ENCODE data around the gene AJAP1. TPM values are rescaled to one million over a fixed set of nuclear protein-coding genes. Genes with fewer than 3 reads are reported as not detected.

AJAP1 gene
- total RNA-seq, 1 donor: under 0.01 TPM

DNA sequence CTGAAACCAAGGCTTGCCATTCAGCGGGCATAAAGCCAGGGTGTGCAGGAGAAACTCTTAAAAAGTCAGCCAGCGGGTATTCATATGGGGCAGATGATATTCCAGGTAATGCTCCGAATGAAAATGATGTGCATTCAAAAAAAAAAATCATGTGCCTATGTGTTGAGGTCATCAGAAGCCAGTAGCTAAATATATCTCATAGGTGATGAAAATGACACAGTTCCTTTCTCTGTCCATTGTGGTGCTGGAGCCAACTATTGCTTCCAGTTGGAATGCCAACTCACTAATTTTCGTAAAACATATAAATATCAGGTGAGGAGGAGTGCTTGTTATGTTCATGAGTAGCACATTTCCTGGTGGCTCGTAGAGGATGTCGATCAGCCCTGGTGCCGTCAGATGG, 23.2 kb downstream of the AJAP1 start:
- DNase-seq (ENCODE audit: low read depth): no peak
- H3K4me3 ChIP-seq (ENCODE audit: low read depth, low read length): no peak overlapping the region
- TF ChIP-seq, protein P1, sequence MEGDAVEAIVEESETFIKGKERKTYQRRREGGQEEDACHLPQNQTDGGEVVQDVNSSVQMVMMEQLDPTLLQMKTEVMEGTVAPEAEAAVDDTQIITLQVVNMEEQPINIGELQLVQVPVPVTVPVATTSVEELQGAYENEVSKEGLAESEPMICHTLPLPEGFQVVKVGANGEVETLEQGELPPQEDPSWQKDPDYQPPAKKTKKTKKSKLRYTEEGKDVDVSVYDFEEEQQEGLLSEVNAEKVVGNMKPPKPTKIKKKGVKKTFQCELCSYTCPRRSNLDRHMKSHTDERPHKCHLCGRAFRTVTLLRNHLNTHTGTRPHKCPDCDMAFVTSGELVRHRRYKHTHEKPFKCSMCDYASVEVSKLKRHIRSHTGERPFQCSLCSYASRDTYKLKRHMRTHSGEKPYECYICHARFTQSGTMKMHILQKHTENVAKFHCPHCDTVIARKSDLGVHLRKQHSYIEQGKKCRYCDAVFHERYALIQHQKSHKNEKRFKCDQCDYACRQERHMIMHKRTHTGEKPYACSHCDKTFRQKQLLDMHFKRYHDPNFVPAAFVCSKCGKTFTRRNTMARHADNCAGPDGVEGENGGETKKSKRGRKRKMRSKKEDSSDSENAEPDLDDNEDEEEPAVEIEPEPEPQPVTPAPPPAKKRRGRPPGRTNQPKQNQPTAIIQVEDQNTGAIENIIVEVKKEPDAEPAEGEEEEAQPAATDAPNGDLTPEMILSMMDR (IDR thresholded peaks at IDR 0.05; ENCODE audit: insufficient read depth, low read length): no peak

DNA sequence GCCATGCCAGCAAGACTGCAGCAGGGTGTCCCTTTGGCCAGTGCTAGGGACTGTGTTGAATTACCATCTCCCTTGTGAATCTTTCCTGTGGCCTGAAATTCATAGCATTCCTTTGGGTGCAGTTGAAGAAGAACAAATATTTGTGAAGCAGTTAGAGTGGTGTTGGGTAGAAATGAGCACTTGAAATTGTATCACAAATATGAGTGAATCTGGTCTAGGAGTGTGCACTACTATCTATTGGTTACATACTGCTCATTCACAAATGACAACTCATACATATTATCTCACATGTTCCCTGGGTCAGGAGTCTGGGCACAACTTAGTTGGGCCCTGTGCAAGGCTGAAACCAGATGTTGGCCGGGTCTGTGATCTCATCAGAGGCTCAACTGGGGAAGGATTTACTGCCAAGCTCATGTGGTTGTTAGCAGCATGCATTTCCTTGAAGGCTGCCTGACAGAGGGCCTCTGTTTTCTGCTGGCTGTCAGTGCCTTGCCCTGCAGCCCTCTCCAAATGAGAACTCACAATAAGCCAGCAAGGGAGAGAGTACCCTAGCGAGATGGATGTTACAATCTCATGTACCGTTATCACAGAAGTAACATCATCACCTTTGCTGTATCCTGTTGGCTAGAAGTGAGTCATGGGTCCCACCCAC, 23.8 kb downstream of the AJAP1 start:
- TF ChIP-seq, protein P1 (IDR thresholded peaks at IDR 0.05; ENCODE audit: insufficient read depth, low read length): no peak
- no peak for DNase-seq (ENCODE audit: low read depth)
- no peak overlapping the region for H3K4me3 ChIP-seq (ENCODE audit: low read depth, low read length)

DNA sequence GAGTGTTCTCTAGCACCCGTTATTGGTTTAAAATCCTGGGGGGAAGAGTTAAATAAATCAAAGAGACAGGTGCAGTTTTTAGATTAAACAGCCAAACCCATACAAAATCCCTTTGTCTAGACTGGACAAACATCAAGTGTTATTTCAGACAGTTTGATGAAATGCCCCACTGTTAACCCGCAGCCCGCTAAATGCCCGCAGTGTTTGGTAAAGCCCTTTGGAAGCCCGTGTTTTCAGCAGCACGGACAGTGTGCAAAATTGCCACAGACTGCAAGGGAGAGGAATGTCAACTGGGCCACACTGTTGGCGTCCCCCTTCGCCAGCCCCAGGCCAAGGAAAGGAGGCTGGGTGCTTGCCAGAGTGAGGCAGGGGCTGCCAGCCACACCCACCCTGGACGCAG, 26.6 kb downstream of the AJAP1 start:
- DNase-seq (ENCODE audit: low read depth): no peak
- TF ChIP-seq, protein P1 (IDR thresholded peaks at IDR 0.05; ENCODE audit: insufficient read depth, low read length): no peak

DNA sequence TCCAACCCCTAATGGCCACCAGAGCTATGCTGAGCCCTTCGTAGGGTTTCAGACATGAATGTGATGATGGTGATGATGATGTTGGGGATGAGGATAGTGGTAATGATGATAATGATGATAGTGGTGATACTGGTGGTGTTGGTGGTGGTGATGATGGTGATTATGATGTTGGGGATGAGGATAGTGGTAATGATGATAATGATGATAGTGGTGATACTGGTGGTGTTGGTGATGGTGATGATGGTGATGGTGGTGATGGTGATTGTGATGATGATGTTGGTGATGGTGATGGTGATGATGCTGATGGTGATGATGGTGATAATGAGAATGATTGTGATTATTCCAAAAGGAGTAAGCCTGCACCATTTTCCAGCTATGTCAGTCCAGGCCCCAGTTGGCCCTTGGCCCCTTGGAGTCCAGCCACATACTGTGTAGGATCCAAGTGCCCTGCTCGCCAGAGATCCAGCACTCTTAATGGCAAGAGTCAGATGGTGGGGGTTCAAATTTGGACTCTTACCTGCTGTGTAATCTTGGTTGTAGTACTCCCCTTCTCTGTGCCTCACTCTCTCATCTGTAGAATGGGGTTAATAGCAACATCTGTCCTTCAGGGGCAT, 28.3 kb downstream of the AJAP1 start:
- TF ChIP-seq, protein P1 (IDR thresholded peaks at IDR 0.05; ENCODE audit: insufficient read depth, low read length): no peak
- H3K4me3 ChIP-seq (ENCODE audit: low read depth, low read length): no peak overlapping the region
- no peak for DNase-seq (ENCODE audit: low read depth)

More for the DNA sequence above, 26.6 kb downstream of the AJAP1 start:
- no peak overlapping the region for H3K4me3 ChIP-seq (ENCODE audit: low read depth, low read length)

DNA sequence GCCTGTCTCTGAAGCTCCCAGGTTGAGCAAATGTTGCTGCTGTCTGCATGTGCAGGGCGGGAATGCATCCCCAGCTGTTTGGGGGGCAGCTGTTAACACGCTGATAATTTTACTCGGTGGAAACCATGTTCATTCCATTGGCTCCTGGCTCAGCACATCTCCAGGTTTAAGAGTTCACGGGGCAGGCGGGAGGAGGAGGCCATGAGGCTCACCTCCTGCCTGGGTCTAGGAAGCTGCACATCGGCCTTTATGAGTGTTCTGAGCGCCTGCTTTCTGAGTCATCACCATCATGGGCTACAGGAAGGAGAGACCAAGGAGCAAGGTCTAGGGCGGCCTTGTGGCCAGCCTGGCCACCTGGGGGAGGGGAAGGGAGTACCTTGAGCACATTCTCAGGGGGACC, 29.7 kb downstream of the AJAP1 start:
- TF ChIP-seq, protein P1 (IDR thresholded peaks at IDR 0.05; ENCODE audit: insufficient read depth, low read length): no peak
- H3K4me3 ChIP-seq (ENCODE audit: low read depth, low read length): no peak overlapping the region
- DNase-seq (ENCODE audit: low read depth): no peak

DNA sequence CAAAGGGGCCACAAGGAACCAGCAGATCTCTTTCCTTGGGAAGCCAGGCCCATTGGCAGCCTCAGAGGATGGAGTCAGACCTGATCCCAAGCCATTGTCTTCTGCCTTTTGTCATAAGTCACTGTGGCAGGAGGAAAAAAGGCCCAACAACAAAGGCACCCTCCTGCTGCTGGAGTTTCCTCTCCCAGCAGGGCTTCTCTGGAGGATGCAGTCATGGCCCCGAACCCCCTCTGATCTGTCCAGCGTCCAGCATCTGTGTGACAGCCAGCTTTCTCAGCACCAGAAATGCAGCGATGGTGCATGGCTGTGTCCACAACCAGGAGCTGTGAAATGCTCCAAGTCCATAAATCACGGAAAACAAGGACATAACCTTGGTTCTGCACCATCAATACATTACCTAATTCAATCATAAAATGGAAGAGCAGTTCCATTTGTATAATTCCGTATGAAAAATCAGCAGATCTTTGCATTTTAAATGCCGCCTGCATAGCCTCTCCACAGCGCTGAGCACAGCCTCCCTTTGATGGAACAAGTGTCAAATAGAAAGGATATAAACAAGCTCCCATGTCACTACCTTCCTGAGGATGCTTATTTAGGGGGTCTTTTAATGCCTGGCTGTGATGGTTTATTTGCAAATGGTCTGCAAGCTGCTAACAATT, 30.6 kb downstream of the AJAP1 start:
- no peak for DNase-seq (ENCODE audit: low read depth)
- TF ChIP-seq, protein P1 (IDR thresholded peaks at IDR 0.05; ENCODE audit: insufficient read depth, low read length): no peak
- no peak overlapping the region for H3K4me3 ChIP-seq (ENCODE audit: low read depth, low read length)

Data from fibroblast of the aortic adventitia (primary cell).